Measurements from ENCODE around the gene FOXK1.
"Not testable (repeated sequence)": the region's sequence is repeated elsewhere in the genome, so short reads cannot be mapped to it uniquely, and the experiment has no call there.

FOXK1 gene

GRCh38 chr7:4681886-4682620 is at the start of gene FOXK1:
Gene FOXK1 (plus strand): TSS chr7:4682295. CDS start chr7:4682309, 14 bp downstream.
- DNase-seq, result peak; percentile 83

- DNase-seq, result peak; percentile 16
Observed at GRCh38 chr7:4633012-4633411, 49.1 kb upstream of the FOXK1 start.

GRCh38 chr7:4634166-4634565 is 47.9 kb upstream of the FOXK1 start:
- no peak for DNase-seq

GRCh38 chr7:4638781-4639575 is 43.1 kb upstream of the FOXK1 start:
- DNase-seq, result no peak

GRCh38 chr7:4641091-4641666 is 40.9 kb upstream of the FOXK1 start:
- DNase-seq, result no peak

GRCh38 chr7:4641667-4642467 is 40.2 kb upstream of the FOXK1 start:
- peak; percentile 97 for DNase-seq

GRCh38 chr7:4642468-4643203 is 39.5 kb upstream of the FOXK1 start:
- DNase-seq, result peak; percentile 41

GRCh38 chr7:4643204-4643471 is 39.0 kb upstream of the FOXK1 start:
- not testable (repeated sequence) for DNase-seq

GRCh38 chr7:4645246-4645645 is 36.8 kb upstream of the FOXK1 start:
- no peak for DNase-seq

- no peak for DNase-seq
Observed at GRCh38 chr7:4648111-4648510, 34.0 kb upstream of the FOXK1 start.

- peak; percentile 52 for DNase-seq
Observed at GRCh38 chr7:4650433-4651047, 31.6 kb upstream of the FOXK1 start.

- no peak for DNase-seq
Observed at GRCh38 chr7:4653771-4654170, 28.3 kb upstream of the FOXK1 start.

GRCh38 chr7:4655311-4655710 is 26.8 kb upstream of the FOXK1 start:
- no peak for DNase-seq

- DNase-seq, result no peak
Observed at GRCh38 chr7:4655896-4656295, 26.2 kb upstream of the FOXK1 start.

- no peak for DNase-seq
Observed at GRCh38 chr7:4657640-4658417, 24.3 kb upstream of the FOXK1 start.

- DNase-seq, result peak; percentile 41
Observed at GRCh38 chr7:4659551-4660286, 22.4 kb upstream of the FOXK1 start.

- DNase-seq, result no peak
Observed at GRCh38 chr7:4661871-4662270, 20.2 kb upstream of the FOXK1 start.

- DNase-seq, result no peak
Observed at GRCh38 chr7:4663239-4664018, 18.7 kb upstream of the FOXK1 start.

- no peak for DNase-seq
Observed at GRCh38 chr7:4665661-4666060, 16.4 kb upstream of the FOXK1 start.

Data from NCI-H82 (cell line).